ENCODE results near the gene CCDC167.

CCDC167 gene

DNA sequence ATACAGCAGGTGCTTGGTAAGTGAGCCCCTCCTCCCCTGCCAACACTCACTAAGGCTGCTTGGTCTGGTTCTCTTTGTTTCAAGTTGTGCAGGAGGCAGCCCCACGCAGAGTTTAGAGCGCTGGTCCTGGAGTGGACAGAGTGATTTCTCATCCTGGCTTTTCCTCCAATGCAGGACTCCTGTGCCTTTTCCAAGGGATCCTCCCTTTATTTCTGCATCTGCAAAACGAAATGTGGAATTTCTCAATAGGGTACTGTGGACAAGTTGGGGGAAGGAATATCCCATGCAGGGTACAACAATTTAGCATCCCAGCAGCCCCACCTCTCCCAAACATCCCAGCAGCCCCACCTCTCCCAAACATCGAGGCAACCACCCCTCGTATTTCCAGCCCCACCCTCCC is 30.6 kb upstream of the CCDC167 start:
- DNase-seq (ENCODE audit: low spot score): no peak

- no peak for DNase-seq (ENCODE audit: low spot score)
Observed at GRCh38 chr6:37528541-37528940, 28.8 kb upstream of the CCDC167 start.

DNA sequence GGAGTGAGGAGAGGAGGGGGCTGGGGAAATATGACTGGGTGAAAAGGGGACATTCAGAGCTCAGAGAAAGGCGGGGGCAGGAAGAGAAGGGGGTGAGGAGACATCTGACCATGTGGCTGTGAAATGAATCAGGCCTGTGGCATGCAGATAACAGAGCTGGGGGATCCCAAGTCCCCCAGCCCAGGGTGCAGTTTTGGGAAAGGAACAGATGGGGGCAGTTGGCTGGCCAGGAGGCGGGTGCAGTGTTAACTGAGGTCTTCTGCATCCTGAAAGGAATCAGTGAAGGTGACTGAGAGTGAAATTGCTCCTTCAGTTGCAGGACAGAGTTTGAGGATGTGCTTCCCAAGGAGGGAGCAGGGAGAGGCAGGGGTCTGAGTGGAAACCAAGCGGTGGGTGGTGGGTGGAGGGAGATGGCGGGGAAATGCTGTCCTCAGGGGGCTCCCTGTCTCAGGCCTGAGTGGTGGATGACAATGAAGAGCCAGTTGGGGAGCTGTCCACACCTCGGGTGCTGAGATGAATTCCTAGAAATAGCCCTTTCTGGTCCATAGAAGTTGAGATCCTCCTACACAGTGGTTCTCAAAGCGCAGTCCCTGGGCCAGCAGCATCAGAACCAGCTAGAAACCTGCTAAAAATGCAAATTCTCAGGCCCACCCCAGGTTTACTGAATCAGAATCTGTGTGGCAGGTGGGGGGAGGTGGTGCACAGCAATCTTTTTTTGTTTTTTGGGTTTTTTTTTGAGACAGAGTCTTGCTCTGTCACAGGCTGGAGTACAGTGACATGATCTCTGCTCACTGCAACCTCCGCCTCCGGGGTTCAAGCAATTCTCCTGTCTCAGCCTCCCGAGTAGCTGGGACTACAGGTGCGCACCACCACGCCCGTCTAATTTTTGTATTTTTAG is 26.0 kb upstream of the CCDC167 start:
- no peak for DNase-seq (ENCODE audit: low spot score)

GRCh38 chr6:37524970-37525318 is 25.3 kb upstream of the CCDC167 start:
- DNase-seq (ENCODE audit: low spot score): no peak

DNA sequence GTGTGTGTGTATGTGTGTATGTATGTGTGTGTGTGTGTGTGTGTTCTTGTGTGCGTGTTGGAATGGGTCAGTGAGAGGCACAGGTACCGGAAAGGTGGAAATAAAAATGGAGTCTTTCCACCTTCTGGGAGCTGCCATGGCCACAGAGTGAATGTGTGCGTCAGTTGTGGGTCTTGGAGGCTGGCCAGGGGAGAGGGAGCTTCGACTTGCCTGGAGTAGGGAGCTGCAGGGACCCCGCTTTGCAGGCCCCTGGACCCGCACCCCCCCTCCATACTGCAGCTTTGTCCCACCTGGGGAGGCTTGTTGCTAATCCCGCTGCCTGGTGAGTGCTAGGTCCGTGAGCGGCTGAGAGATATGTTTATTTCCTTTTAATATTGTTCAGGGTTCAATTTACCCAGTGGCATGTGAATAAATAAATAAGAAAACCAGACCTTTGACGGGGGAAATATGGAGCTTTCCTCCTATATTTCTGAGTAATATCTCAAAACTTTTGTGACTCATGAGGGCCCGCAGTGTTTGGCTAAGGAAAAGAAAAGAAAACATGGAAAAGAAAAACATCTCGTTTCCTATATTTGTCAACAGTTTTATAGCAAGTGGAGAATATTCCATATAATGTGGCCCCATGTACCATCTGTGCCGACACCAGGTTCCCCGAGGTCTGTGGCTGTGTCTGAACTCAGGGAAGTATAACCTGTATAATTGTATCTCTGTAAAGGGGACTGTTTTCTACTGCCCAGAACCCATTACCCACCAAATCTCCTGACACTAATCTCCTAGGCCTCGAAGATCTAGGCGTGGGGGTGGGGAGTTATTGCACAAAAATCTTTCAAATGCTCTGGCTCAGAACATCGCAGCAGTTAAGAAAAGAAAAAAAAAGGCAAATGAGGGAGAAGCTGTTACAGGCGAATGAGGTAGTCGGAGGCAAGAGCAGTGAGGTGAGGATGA is 24.6 kb upstream of the CCDC167 start:
- no peak for DNase-seq (ENCODE audit: low spot score)

GRCh38 chr6:37523412-37523811 is 23.7 kb upstream of the CCDC167 start:
- no peak for DNase-seq (ENCODE audit: low spot score)

GRCh38 chr6:37522836-37523235 is 23.1 kb upstream of the CCDC167 start:
- DNase-seq (ENCODE audit: low spot score): no peak

GRCh38 chr6:37521674-37522073 is 22.0 kb upstream of the CCDC167 start:
- no peak for DNase-seq (ENCODE audit: low spot score)

DNA sequence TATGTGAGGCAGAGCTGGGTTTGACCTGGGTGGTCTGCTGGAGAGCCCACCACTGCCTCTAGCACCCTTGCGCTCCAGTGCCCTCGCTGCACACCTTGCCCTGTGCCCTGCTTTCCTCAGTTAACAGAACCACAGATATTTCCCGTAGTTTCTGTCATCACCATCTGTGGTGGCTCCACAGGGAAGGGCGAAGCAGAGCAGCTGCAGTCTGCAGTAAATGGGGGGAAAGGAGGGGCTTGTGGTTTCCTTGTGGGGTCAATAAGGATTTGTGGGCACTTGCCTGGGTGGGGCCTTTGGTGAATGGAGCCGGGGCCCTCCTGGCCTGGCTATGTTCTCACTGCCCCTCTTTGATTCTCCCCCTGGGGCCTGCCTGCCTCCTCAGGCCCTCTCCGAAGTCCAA is 21.2 kb upstream of the CCDC167 start:
- no peak for DNase-seq (ENCODE audit: low spot score)

DNA sequence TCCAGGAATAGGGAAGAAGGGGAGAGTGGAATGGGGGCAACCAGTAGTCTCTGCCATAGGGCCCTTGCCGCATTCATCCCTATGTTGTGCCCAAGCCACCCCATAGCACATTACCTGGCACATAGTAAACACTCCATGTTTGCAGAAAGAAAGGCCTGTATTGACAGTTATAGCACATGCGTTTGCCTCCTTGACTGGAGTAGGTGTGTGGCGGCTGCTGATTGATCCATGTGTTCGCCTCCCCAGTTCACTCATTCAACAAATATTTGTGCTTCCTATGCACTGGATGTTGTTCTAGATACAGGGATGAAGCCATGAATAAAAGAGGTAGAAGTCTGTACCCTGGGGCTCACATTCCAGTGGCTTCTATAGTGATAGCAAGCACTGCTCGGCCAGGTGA is 19.8 kb upstream of the CCDC167 start:
- no peak for DNase-seq (ENCODE audit: low spot score)

GRCh38 chr6:37518116-37518515 is 18.4 kb upstream of the CCDC167 start:
- DNase-seq (ENCODE audit: low spot score): no peak

- DNase-seq (ENCODE audit: low spot score): no peak
Observed at GRCh38 chr6:37517411-37517812, 17.7 kb upstream of the CCDC167 start.

DNA sequence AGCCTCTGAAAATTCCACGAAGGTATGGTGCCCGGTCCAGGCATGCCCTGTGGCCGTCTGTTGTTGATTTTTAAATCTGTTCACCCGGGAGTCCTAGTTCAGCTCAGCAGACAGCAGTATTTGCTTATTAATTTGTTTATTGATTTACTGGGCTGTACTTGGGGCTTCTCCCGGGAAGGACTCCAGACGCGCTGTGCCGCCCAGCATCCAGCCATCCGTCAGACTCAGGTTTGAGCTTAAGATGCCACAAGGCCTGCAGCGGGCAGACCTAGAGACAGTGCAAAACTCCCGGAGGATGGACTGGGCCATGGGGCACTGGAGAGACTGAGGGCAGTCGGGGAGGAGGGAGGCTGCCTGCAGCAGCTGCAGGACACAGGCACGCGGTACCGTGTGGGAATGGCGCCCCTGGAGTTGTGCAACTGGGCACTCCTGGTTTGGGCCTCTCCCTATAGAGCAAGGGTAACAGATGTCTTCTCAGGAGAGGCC is 17.3 kb upstream of the CCDC167 start:
- peak; percentile 37 for DNase-seq (ENCODE audit: low spot score)

DNA sequence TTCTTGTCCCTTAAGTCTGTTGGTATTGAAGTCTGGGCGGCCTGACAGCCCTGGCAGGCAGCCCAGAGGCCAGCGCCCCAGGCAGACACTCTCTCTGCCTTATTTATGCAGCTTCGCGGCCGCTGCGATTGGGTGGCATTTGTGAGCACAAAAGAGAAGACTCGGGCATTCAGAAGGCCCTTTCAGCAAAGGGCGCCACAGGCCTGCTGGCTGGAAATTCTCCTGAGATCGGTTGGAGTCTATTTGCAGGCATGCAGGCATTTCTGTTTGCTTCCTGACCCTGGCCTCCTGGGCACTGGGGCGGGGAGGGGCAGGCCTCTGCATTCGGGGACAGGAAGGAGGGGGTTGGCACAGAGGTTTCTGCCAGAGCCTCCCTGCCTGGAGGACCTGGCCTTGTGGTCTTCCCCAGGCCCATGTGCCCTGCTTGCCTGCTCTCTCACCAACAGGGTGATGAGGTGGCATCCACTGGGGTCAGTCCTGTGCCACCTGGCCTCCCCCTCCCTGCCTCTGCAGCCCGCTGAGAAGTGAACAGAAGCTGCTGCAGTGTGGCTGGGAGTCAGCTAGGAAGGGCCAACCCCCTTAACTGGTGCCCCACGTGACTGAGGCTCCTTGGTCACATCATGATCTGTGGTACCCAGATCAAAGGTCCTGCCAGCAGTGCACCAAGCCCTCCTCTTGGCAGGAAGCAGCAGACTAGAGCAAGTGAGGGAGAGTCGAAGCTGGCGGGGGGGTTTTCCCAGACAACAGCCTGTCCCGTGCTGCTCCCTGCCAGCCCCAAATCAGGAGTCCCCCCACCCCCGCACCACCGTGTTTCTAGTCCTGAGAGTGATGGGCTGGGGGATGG is 16.6 kb upstream of the CCDC167 start:
- peak; percentile 20 for DNase-seq (ENCODE audit: low spot score)

- DNase-seq (ENCODE audit: low spot score): no peak
Observed at GRCh38 chr6:37515712-37516075, 16.0 kb upstream of the CCDC167 start.

DNA sequence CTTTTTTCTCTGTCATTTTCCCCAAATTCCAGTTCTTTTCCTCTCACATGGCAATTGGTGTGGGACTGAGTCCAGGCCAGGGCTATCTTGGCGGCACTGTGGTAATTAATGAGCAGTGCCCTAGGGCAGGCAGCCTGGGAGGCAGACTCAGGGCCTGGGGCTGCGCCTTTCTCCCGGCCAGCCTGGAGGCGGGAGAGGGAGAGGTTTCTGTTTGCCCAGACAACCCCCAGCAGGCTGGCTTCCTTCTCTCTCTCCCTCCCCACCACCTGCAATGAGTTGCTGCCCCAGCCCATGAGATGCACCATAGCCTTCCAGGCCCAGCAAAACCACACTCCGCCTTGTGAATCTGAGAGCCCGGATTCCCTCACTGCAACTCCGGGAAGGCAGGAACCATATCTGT is 15.1 kb upstream of the CCDC167 start:
- no peak for DNase-seq (ENCODE audit: low spot score)

- DNase-seq (ENCODE audit: low spot score): no peak
Observed at GRCh38 chr6:37514321-37514771, 14.7 kb upstream of the CCDC167 start.

DNA sequence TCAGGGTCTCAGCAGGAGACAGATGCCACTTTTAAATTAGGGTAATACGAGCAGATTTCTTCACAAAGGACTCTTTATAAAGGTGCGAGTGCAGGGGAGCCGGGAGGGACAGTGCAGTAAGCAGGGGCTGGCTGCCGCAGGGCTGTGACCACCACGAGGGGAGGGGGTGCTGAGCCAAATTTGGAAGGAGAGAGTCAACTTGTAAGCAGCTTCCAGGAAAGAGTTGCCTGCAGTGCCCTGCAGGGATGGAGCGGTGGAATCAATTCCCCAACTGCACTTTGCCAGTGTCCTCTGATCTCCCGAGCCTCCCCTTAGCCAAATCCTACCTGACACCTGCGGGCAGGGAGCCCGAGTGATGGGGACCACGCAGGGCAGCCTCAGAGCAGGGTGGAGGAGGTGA is 13.9 kb upstream of the CCDC167 start:
- DNase-seq (ENCODE audit: low spot score): no peak

GRCh38 chr6:37513155-37513554 is 13.5 kb upstream of the CCDC167 start:
- DNase-seq (ENCODE audit: low spot score): no peak

DNA sequence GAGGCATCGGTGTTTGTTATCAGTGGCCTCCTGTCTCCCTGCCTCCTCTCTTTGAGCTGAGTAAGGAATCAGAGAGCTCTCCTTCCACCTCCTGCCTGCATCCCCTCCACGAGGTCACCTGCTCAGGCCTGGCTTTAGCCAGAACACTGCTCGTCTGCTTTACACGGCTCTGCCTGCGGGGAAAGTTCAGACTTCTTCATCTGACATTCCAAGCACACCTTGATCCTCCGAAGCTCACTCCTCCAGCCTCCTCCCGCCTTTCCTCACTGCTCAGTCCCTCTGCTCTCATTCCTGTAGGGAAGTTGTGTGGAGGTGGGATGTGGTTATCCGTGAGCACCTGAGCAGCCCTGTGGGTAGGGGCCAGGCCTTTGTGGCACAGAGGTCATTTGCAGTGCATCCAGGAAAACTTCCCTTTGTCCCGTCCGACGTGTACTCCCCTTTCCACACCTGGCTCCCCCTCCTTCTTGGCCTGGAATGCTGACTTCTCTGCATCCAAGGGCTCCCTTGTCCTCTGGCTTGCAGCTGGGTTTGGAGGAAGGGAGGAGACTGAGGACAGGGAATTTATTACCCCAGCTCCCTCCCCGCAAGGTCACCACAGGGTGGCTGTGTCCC is 12.8 kb upstream of the CCDC167 start:
- no peak for DNase-seq (ENCODE audit: low spot score)

- DNase-seq (ENCODE audit: low spot score): no peak
Observed at GRCh38 chr6:37511910-37512399, 12.3 kb upstream of the CCDC167 start.
